ENCODE results near the gene TMEM69.

DNA sequence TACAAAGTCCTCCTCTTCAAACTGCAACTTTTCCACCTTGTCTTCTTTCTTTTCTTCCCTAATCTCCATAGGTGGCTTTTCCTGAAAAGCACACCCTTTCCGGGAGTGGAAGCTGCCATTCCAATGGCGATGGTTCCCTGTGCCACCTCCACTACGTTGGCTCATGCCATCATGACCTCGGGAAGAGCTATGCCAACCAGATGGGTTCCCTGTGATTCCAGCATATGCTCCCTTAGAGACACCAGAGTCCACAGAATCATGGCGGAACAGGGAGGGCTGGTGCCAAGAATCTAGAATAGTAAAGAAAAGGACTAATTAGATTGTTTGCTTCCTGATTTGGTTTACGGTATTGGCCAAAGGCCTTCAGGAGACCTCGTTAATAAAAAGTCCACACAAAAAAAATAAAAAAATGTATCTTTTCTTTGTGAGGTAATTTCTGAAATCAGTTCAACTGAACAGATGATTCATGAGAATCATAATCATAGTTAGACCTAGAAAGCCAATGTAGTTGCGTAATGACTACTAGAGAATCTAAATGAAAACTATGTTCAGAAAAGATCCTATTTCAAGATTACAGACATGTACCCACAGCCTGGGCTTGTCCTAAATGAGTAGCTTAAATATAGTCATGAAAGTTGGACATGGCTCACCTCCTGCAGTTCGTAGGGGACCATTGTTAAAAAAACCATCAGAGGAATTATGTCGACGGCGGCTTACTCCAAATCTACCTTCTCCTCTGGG lies 33.3 kb upstream of the TMEM69 start:
- TF ChIP-seq POLR2A (IDR thresholded peaks at IDR 0.05): no peak
- TF ChIP-seq, protein P1, sequence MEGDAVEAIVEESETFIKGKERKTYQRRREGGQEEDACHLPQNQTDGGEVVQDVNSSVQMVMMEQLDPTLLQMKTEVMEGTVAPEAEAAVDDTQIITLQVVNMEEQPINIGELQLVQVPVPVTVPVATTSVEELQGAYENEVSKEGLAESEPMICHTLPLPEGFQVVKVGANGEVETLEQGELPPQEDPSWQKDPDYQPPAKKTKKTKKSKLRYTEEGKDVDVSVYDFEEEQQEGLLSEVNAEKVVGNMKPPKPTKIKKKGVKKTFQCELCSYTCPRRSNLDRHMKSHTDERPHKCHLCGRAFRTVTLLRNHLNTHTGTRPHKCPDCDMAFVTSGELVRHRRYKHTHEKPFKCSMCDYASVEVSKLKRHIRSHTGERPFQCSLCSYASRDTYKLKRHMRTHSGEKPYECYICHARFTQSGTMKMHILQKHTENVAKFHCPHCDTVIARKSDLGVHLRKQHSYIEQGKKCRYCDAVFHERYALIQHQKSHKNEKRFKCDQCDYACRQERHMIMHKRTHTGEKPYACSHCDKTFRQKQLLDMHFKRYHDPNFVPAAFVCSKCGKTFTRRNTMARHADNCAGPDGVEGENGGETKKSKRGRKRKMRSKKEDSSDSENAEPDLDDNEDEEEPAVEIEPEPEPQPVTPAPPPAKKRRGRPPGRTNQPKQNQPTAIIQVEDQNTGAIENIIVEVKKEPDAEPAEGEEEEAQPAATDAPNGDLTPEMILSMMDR (IDR thresholded peaks at IDR 0.05): no peak

Measured in uterus (tissue), 2 donors.